MG63 (cell line): ENCODE results near the gene MAP4K3. TPM values are rescaled to one million over a fixed set of nuclear protein-coding genes. Genes with fewer than 3 reads are reported as not detected.
A peak's percentile ranks its signal among the peaks of the same experiment; 100 is the strongest.

Experiments
- DNase-seq: peaks from one replicate; pipeline ENCODE4 v3.0.0-alpha.2; 2020
- H3K27me3 ChIP-seq: fragments of 250-450 bp; sonication (Bioruptor Pico); 2 replicates; pipeline ENCODE4 v1.5.1; 2020; ENCODE audit warnings: mild to moderate bottlenecking, moderate library complexity
- H3K36me3 ChIP-seq: fragments of 250-450 bp; sonication (Bioruptor Pico); 2 replicates; pipeline ENCODE4 v1.5.1; 2020; ENCODE audit warnings: mild to moderate bottlenecking, moderate library complexity
- H3K4me3 ChIP-seq: fragments of 250-450 bp; sonication (Bioruptor Pico); 2 replicates; pipeline ENCODE4 v1.5.1; 2020; ENCODE audit warnings: mild to moderate bottlenecking, moderate library complexity
- H3K9me3 ChIP-seq: fragments of 250-450 bp; sonication (Bioruptor Pico); 2 replicates; pipeline ENCODE4 v1.5.1; 2020; ENCODE audit warnings: mild to moderate bottlenecking, moderate library complexity
- total RNA-seq: library from RNA; depleted of rRNA; stranded (reverse); fragments of >200 nt; shearing (Covaris generic); gene quantifications from 2 replicates; pipeline ENCODE4 v1.2.3, GENCODE V29; 2014; ENCODE audit warnings: low replicate concordance

The MAP4K3 gene
- total RNA-seq, 1 experiment from 2014 or later: 8.7 TPM

DNA sequence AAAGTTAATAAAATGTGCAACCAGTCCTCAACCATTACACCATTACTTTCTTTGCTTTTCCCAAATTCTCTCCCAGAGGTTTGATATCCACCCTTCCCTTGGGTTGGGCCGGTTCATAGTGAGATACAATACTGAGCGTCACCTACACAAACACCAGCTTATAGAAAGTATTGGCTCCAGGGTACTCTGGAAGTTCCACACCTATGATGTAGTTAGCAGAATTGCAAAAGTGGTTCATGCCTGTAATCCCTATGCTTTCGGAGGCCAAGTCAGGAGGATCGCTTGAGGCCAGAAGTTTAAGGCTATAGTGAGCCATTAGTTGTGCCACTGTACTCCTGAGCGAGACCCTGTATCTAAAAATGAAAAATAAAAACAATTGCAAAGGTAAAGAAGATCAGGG, 15.3 kb upstream of the MAP4K3 start:
- Histone ChIP-seq H3K27me3 (no peaks in the 10 kb centered on the region), H3K9me3 (no peaks in the 10 kb centered on the region; the same call in 1 of the 2 replicates), H3K4me3 (no peak overlapping the region), H3K36me3 (no peaks in the 10 kb centered on the region)
- DNase-seq: no peak

DNA sequence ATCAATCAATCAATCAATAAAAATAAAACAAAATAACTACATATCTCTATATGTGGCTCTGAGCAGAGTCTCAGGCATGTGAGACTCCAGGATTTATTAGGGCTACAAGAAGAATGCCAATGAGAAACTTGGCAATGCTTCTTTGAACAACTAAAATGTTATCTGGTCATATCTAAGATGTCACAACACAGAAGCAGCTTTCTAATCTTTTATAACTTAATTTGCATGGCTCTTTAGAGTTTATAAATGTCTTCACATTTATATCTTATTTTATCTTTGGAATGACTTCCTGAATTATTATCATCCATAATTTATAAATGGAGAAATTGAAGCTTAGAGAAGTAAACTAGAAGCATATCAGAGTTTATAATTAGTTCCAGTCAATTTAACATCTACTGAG, 14.9 kb upstream of the MAP4K3 start:
- no peak for DNase-seq
- no peaks in the 10 kb centered on the region for H3K27me3 ChIP-seq
- no peaks in the 10 kb centered on the region for H3K36me3 ChIP-seq
- H3K4me3 ChIP-seq: no peak overlapping the region
- no peaks in the 10 kb centered on the region for H3K9me3 ChIP-seq

DNA sequence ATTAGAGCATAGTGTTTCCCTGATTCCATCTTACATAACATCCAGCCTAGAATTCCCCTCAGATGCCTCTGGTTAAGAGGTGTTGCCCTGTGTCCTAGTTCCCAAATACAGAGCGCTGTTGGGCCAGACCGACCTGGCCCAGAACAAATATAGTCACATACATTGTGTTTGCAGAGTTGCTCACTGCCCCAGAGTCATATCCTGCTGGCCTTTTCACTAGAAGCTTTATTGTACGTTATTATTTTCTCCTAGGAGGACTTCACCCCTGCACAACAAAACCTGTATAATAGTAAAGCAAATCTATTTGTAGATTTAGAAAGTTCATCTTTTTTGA, 11.1 kb upstream of the MAP4K3 start:
- Histone ChIP-seq H3K4me3 (no peak overlapping the region), H3K36me3 (no peaks in the 10 kb centered on the region)

DNA sequence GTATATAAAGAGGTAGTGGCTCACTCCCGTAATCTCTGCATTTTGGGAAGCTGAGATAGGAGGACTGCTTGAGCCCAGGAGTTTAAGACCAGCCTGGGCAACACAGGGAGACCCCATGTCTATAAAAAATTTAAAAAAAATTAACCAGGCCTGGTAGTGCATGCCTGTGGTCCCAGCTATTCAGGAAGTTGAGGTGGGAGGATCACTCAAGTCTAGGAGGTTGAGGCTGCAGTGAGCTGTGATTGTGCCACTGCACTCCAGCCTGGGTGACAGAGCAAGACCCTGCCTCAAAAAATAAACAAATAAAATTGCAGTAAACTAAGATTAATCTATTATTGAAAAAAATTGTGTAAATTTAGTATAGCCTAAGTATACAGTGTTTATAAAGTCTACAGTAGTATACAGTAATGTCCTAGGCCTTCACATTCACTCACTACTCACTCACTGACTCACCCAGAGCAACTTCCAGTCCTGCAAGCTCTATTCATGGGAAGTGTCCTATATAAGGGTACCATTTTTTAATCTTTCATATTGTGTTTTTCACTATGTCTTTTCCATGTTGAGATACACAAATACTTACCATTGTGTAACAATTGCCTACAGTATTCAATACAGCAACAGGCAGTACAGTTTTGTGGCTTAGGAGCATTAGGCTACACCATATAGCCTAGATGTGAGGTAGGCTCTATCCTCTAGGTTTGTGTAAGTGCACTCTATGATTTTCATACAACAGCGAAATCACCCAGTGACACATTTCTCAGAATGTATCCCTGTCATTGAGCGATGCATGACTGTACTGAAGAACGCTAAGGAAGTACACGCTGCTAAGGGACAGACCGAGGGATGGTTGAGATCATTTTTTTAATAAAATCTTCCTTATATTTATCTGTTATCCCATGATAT, 10.4 kb upstream of the MAP4K3 start:
- no peaks in the 10 kb centered on the region for H3K9me3 ChIP-seq
- no peak overlapping the region for H3K4me3 ChIP-seq
- no peaks in the 10 kb centered on the region for H3K36me3 ChIP-seq
- no peak for DNase-seq
- H3K27me3 ChIP-seq: no peaks in the 10 kb centered on the region

More for the DNA sequence above, 11.1 kb upstream of the MAP4K3 start:
- H3K9me3 ChIP-seq: no peaks in the 10 kb centered on the region
- DNase-seq: no peak
- H3K27me3 ChIP-seq: no peaks in the 10 kb centered on the region

DNA sequence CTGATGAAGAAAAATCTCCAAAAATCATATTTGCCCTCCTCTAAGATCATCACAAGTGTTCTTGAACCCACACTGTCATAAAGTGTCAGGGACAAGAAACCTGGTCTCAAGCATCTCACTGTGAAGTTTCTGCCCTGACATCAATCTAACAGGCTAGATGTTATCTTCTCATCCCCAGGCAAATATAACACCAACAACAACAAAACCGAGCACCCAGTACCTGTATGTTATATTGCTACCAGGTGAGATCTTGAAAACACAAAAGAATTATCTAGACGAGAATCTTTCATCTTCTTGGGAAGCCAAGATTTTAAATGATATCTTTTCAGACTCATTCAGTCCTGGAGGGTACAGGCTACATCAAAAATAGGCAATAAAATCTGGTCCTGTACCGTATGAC, 8.8 kb upstream of the MAP4K3 start:
- H3K9me3 ChIP-seq: no peaks in the 10 kb centered on the region
- H3K36me3 ChIP-seq: no peaks in the 10 kb centered on the region
- H3K4me3 ChIP-seq: no peak overlapping the region
- H3K27me3 ChIP-seq: no peaks in the 10 kb centered on the region
- no peak for DNase-seq

DNA sequence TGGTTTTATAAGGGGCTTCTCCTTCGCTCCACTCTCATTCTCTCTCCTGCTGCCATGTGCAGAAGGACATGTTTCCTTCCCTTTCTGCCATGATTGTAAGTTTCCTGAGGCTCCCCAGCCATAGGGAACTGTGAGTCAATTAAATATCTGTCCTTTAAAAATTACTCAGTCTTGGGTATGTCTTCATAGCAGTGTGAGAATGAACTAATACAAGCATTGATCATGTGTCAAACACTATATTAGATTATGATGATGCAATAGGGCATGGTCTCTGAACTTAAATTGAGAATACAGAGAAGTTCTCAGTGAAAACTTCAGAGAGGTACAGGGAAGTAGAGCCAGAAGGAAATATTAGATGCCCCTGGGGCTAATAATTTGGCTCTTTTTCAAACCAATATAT, 5.9 kb upstream of the MAP4K3 start:
- Histone ChIP-seq H3K27me3 (no peaks in the 10 kb centered on the region), H3K4me3 (no peak overlapping the region), H3K36me3 (no peaks in the 10 kb centered on the region), H3K9me3 (no peaks in the 10 kb centered on the region)
- DNase-seq: no peak

DNA sequence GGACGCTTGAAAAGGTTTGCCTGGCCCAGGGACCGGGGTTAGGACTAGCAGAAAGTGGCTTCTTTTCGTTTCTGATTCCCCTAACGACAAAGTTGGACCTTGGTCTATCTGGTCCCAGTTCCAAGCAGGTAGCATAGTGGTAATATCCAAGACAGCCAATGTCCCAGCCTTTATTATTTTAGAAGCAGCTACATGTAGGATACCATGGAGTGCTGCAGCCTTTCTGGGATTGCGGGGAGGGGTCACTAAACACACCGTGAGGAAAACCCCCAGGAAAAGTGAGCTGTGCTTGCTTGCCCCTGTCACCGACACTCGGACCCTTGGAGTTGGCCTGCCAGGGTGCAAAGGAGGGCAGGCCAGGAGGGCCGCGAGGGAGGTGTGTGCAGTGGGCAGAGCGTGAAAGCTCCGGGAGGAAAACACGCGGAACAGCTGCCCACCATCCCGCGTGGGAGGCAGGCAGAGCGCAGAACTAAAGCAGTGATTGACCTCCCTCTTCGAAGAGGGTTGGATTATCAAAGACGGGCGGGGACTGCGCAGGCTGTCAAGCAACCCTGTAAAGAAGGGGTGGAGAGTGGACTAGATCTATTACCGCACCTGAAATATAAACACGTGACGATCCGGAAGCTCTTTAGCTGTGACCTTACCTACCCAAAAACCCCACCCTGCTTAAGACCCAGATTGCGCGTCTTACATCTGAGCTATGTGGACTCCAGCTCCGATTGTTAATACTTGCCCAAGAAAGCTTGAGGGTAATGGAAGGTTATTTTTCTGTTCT, 624 bp upstream of the MAP4K3 start:
- Histone ChIP-seq H3K36me3 (peaks cover 3% of the 10 kb centered on the region; the same call in 1 of the 2 replicates), H3K27me3 (no peaks in the 10 kb centered on the region), H3K4me3 (peak overlapping the region; percentile 85), H3K9me3 (no peaks in the 10 kb centered on the region)
- peak; percentile 16 for DNase-seq

DNA sequence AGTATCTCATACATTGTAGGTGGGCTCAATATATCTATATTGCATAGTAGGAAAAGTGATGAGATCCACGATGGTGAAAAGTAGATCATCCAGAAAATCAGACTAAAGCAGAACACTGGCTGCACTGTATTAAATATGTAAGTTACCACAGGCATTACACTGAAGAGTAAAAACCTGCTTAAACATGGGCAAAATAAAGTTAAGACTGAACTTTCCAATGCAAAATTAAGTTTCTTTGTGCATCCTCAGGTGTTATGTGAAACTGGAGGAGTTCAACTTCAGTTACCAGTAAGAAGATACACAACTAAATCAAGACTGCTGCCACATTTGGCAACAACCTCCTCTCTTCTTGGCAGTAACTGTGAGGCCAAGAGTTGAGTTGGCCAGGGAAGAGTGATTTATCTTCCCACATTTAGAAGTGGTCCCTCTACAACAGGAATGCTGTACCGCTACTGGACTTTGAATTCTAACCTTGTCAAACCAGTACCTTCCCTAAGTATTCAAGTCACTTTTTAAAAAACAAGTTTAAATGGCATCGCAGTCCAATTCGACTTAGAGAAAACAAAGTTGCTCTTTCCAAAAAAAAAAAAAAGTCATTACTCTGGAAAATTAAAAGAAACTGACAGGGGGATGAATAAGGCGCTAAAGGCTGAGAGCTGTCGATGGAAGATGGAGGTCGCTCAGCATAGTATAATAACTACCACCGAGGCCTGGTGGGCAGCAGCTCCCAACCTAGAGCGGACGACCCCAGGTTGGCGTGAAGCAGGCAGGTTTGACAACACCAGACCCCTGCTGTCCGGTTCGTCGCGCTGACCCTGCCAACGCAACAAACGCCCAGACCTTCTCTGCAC, 1.1 kb downstream of the MAP4K3 start:
- DNase-seq: peak; percentile 65
- Histone ChIP-seq H3K36me3 (peaks cover 3% of the 10 kb centered on the region; the same call in 1 of the 2 replicates), H3K27me3 (no peaks in the 10 kb centered on the region), H3K4me3 (peak overlapping the region; percentile 85), H3K9me3 (no peaks in the 10 kb centered on the region)

DNA sequence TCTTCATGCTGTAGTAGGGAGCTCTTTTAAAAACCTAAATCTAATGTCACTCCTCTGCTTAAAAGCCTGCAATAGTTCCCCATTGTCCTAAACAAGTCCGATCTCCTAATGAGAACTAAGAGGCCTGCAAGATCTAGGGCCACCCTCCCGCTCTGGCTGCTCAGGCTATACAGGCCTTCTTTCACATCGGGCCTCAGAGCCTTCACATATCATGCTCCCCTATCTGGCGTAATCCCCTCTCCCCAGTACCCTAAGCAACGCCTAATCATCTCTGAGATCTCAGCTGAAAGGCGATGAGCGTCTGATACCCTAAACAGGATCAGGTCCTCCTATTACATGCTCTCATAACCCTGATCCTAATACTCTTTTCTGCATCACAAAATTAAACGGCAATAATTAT, 1.9 kb downstream of the MAP4K3 start:
- Histone ChIP-seq H3K27me3 (no peaks in the 10 kb centered on the region), H3K9me3 (no peaks in the 10 kb centered on the region), H3K4me3 (peak overlapping the region; percentile 85), H3K36me3 (peaks cover 3% of the 10 kb centered on the region; the same call in 1 of the 2 replicates)
- DNase-seq: no peak

DNA sequence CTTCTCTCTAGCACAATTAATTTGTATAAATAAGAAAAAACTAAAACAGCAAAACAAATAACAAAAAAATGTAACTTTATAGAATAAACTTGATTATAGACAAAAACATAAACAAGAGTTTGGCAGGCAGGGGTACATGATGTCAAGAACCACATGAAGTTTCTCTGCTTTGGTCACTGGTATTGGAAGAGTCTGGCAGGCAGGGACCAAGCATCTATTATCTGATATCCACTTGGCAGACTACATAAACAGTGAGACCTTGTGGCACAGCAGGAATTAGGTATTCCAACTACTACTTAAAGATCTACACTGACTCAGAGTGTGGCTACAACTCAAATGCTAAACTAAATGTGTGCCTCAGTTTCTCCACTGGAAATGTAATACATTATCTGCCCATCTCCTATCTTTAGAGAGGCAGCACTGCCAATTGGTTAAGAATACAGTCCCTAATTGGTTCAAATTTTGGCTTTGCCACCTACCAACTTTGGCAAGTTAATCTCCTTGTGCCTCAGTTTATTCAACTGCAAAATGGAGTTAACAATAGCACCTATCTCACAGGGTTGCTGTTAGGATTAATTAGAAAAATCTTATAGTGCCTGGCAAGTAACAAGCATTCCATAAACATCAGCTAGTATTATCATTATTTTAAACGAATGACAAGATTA, 2.7 kb downstream of the MAP4K3 start:
- Histone ChIP-seq H3K36me3 (peaks cover 3% of the 10 kb centered on the region; the same call in 1 of the 2 replicates), H3K9me3 (no peaks in the 10 kb centered on the region), H3K4me3 (no peak overlapping the region), H3K27me3 (no peaks in the 10 kb centered on the region)
- DNase-seq: peak; percentile 26

DNA sequence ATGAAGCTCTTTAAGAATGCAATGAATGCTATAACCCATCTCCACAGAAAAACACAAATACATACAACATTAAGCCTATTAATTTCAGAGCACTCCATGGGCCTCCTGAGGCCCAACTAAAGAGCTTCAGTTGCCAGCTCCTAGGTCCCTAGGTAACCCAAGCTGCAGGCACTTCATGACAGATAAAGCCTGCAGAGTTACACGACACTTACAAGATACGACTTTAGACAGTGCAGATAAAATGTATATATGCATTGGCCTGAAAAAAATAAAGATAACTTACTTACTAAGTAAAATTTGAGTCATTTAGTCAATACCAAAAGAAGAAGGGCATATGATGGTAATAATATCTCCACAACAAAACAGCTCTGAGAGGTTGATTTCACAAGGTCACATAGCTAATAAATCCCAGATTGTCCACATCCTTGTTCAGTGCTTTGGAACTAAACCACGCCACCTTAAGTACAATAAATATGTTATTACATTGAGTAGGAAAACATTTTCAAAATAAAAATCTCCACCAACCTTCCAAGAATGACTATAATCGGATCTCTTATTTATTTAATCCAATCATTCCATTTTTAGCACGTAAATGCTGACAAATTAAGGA, 3.4 kb downstream of the MAP4K3 start:
- no peaks in the 10 kb centered on the region for H3K27me3 ChIP-seq
- no peak overlapping the region for H3K4me3 ChIP-seq
- no peaks in the 10 kb centered on the region for H3K9me3 ChIP-seq
- DNase-seq: no peak
- peaks cover 3% of the 10 kb centered on the region; the same call in 1 of the 2 replicates for H3K36me3 ChIP-seq

DNA sequence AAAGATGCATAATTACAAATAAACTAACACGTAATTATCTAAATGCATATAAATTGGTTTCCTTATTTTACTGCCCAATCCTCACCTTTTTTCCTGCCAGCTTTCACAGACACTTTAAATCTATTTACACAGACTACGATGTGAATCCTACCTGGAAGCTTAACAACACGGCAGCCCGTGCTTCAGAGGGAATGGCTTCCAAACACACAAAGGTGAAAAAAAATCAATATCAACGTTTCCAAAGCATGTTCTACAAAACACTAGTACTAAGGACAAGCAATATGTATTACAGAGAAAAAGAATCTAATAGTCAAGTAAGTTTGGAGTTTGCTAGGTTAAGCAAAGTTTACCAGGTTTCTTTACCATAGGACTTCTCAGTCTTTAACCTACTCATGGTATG, 4.4 kb downstream of the MAP4K3 start:
- DNase-seq: no peak
- Histone ChIP-seq H3K27me3 (no peaks in the 10 kb centered on the region), H3K36me3 (peaks cover 3% of the 10 kb centered on the region; the same call in 1 of the 2 replicates), H3K9me3 (no peaks in the 10 kb centered on the region), H3K4me3 (no peak overlapping the region)

DNA sequence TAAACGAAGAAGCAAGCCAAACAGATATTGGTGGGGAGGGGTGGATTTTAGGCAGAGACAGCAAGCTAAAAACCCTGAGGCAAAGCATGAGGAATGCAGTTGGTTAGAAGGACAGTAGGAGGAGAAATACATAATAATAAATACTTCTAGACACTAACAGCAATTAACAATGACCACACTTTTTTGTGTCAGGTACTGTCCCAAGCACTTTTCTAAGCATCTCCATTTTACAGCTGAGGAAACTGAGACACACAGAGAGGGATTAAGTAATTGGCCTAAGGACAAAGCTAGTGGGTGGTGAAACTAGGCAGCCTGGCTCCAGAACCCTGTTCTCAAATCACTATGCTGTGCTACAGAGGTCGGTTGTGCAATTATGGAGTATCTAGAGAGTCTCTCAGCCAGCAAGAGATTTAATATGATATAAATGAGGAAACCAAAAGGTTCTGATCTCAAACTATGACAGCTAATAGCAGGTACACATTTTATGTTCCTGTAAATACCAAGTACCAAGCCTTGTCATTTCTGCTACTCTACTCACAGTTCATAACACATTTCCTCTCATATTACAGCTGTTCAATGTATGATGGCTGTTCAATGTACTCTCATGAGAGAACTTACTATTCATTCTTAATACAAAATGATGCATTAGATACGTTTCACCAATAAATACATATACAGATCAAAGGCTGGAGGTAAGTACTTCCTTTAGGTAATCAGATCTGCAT, 5.3 kb downstream of the MAP4K3 start:
- Histone ChIP-seq H3K27me3 (no peaks in the 10 kb centered on the region), H3K4me3 (no peak overlapping the region), H3K9me3 (no peaks in the 10 kb centered on the region), H3K36me3 (peaks cover 3% of the 10 kb centered on the region; the same call in 1 of the 2 replicates)
- no peak for DNase-seq

DNA sequence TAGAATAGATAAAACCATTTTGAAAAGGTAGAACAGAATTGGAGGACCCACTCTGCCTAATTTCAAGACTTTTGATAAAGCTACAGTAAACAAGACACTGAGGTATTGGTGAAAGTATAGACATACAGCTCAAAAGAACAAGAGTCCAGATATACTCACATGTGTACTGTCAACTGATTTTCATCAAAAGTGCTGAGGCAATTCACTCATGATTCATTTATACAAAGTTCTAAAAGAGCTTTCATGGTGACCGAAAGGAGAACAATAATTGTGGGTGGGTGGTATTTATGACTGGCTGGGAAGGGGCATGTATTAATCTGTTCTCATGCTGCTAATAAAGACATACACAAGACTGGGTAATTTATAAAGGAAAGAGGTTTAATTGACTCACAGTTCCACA, 7.3 kb downstream of the MAP4K3 start:
- Histone ChIP-seq H3K9me3 (no peaks in the 10 kb centered on the region), H3K36me3 (no peaks in the 10 kb centered on the region; the same call in 1 of the 2 replicates), H3K27me3 (no peaks in the 10 kb centered on the region), H3K4me3 (no peak overlapping the region)
- no peak for DNase-seq

DNA sequence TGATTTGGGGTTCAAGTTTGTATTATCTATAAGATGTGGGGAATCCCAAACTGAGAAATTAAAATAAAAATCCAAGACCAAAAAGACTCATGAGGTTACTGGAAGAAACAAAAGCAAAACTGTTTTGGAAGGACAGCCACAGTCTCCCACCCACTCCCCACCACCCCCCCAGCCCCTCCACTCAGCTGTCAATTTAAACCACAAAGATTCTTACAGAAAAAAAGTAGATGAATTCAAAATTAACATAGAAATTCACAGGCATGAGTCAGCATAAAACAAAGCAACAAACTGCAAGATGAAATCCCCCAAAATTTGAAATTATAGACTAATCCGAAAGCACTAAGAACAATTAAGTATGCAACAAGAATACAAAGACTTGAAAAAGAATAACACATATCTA, 12.1 kb downstream of the MAP4K3 start:
- Histone ChIP-seq H3K9me3 (no peaks in the 10 kb centered on the region), H3K27me3 (no peaks in the 10 kb centered on the region), H3K4me3 (no peak overlapping the region), H3K36me3 (no peaks in the 10 kb centered on the region; the same call in 1 of the 2 replicates)
- no peak for DNase-seq
